ENCODE data around the gene RICTOR.
"Not testable (repeated sequence)": the region's sequence is repeated elsewhere in the genome, so short reads cannot be mapped to it uniquely, and the experiment has no call there.

The RICTOR gene

DNA sequence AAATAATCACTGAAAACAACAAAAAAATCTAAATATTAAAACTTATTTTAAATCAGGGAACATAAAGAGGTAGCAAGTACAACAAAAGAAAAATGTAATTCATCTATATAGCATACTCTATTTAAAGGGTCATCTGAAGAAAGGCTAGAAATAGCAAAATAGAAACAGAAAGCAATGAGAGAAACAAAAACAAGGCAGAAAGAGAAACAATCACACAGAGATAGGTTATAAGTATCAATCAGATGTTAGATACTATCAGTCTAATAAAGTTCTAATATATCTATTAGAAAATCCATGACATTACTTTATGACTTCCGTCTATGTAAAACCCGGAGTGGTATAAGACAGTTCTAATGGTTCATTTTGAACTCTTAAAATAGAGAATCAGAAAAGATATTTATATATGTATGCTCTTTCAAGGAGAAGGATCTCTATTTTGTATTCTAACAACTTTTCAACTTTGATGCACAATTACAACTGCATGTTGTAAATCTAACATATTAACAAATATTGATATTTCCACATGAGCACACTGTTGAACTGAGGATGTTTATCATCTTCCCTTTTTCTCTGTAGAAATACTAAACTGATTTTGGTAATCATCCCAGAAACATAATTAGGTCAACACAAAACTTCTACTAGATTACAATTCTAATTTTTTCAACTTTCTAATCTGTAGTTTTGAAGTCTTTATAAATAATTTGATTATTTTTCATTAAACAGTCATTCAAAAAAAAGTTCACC, 15.8 kb downstream of the RICTOR start:
- no peak for DNase-seq (ENCODE audit: low read depth in 2 of 2)

DNA sequence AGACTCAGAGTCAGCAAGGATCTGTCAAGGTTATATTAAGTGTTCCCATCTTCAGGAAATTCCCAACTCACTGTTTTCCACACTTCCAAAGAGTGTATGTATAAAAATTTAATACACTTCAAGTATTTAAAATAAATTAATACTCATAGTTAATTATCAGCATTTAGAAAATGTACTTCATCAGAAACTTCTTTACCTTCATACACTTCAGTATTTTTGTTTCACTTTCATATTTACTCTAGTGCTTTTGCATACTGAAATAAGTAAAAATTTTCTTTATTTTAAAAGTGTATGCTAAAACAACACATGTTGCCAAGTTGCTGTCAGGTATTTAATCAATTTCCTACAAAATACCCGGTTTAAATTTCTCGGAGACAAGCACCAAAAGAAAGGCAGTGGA, 16.5 kb downstream of the RICTOR start:
- DNase-seq (ENCODE audit: low read depth in 2 of 2): no peak

DNA sequence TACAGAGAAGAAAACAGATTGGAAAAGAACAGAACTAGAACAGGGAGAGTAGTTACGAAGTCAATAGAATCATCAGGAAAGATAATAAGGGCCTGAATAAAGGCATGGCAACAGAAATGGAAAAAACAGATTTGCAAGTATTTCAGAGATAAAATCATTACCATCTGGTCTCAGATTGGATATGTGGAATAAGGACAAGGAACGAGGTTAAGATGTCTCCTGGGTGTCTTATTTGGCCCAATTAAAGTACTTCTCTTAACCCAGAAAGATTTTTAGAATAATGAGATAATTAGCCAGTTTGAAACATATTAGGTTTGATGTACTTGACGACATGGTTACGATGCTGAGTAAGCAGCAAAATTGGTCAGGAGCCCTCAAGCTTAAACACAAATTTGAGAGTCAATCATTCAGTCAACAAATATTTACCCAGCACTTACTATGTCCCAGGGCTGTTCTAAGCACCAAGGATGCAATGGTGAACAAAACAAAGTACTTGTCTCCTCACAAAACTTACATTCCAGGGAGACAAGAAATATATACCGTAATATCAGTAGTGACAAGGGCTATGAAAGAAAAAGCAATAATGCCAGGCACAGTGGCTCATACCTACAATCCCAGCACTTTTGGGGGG, 18.3 kb downstream of the RICTOR start:
- DNase-seq (ENCODE audit: low read depth in 2 of 2): no peak

DNA sequence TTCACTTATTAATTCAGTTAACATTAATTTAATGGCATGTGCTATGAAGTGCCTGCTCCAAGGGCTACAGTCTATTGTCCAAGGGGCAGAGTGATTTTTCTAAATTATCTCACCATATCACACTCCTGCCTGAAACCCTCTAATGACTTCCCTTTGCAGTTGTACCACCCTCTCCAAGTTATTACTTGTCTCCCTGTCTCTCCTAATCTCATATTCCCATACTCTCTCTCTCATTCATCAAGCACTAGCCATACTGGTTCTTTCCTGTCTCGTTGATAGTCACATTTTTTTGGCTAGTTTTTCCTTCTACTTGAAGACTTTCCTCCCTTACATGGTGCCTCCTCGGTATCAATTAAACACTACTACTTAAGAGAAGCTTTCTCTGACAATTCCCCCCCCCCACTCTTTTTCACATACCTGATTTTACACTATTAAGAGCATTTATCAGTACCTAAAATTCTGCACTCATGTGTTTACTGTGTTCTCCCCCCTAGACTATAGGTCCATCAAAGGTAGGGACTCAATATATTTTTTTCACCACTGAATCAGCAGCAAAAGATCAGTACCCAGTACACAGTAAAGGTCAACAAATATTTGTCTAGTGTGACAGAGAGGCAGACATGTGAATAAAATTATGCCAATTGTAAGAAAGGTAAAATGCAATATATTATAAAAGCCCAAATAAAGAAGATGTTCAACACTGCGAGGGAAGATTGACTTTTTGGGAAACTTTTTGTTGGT, 19.0 kb downstream of the RICTOR start:
- no peak for DNase-seq (ENCODE audit: low read depth in 2 of 2)

DNA sequence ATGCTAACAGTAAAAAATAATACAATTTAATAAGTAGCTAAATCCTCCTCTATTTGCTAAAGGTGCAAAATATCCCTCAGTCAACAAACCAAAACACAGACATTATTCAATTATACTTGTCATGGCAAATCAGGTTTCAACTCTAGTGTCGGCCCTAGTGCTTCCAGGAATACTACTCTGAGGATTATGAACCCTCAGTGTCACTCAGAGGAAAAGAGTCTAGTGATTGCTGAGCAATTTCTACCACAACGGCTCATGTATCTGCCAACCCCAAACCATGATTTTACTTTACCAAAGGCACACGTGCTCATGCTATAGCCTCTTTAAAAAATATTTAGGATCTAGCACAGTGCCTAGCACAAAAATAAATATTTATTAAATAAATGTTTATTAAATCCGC, 21.0 kb downstream of the RICTOR start:
- DNase-seq (ENCODE audit: low read depth in 2 of 2): no peak

DNA sequence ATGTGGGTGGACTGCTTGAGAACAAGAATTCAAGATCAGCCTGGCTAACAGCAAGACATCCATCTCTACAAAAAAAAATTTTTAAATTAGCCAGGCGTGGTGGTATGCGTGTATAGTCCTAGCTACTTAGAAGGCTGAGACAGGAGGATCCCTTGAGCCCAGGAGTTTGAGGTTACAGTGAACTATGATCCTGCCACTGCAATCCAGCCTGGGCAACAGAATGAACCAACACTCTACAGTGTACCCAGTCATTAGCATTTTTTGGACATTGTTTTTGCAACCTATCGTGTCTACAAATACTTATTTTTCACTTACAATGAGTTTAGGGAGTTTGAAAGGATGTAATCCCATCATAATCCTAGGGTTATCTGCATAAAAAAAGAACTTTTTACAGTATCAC, 22.1 kb downstream of the RICTOR start:
- DNase-seq (ENCODE audit: low read depth in 2 of 2): no peak

DNA sequence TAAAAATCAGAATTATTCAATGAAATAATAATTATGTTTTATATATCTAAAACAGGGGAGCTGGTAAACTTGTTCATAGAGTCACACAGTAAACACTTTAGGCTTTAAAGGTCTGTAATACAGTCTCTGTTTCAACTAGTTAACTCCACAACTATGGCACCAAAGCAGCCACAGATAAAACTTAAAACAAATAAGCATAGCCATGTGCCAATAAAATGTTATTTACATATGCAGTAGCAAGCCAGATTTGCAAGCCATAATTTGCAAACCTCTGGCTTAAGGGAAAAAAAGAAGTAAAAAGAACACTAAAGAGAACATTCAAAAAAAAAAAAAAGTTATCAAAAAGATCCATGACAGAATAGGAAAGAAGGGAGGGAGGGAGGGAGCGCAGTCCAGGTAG, 24.9 kb downstream of the RICTOR start:
- DNase-seq (ENCODE audit: low read depth in 2 of 2): no peak

DNA sequence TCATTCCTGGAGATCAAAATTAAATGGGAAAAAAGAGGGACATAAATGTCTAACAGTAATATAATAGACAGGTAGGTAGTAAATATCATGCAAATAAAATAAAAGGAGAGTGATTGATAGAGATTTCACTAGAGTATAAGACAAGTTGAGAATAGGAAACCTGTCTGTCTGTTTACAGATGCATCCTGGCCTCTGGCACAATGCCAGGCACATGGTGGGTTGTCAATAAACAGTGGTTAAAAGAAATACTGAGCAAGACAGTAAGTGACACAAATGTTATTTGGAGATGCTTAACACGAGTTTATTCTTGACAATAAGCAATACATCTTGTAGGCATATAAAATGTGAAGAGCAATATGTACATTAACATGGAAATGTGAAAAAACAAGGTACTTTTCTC, 33.3 kb downstream of the RICTOR start:
- no peak for DNase-seq (ENCODE audit: low read depth in 2 of 2)

DNA sequence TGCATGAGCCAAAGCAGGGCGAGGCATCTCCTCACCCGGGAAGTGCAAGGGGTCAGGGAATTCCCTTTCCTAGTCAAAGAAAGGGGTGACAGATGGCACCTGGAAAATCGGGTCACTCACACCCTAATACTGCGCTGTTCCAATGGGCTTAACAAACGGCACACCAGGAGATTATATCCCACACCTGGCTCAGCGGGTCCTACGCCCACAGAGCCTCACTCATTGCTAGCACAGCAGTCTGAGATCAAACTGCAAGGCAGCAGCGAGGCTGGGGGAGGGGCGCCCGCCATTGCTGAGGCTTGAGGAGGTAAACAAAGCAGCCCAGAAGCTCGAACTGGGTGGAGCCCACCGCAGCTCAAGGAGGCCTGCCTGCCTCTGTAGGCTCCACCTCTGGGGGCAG, 39.7 kb downstream of the RICTOR start:
- not testable (repeated sequence) for DNase-seq (ENCODE audit: low read depth in 2 of 2)

DNA sequence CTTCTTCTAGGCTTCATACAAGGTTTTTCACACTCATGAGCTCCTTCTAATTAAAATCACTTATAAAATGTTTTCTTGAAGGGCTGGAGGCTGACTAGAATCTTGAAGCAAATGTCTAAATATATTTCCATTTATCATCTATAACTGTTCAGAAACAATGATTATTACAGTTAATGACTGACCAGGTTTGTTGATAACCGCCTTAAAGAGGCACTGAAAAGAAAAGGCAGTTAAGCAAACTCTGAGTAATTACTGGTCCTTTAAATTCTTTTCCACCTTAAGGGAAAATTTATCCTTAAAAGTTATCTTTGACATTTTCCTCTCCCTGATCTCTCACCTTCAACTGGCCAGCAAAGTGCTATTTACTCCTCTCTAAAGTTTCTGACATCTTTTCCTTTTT, 43.2 kb downstream of the RICTOR start:
- DNase-seq (ENCODE audit: low read depth in 2 of 2): no peak

DNA sequence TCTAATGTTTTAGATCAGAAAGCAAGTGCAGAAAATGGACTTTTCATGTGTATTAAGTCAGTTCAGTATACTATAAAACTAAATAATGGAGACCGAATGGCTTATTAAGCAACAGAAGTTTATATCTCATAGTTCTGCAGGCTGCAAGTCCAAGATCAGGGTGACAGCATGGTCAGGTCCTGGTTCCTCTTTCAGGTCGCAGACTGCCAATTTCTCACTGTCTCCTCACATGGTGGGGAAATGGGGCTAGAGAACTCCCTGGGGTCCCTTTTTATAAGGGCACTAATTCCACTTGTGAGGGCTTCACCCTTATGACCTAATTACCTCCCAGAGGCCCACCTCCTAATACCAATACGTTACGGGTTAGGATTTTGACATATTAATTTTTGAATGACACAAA, 48.7 kb downstream of the RICTOR start:
- DNase-seq (ENCODE audit: low read depth in 2 of 2): no peak

DNA sequence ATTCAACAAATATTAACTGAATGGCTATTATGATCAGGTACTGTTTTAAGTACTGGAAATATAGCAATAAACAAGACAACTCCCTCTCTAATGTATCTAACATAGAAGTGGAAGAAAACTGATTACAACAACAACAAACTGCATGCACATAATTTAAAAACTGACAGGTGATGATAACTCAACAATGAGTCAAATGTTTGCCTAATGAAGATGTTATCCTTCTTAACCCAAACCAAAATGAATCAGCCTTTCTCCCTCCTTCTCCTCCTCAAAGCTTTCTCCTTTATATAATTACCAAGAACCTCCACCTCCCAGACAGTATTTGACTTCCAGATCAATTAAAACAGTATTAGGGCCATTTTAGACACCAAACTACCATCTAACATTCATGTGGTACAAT, 49.3 kb downstream of the RICTOR start:
- no peak for DNase-seq (ENCODE audit: low read depth in 2 of 2)

DNA sequence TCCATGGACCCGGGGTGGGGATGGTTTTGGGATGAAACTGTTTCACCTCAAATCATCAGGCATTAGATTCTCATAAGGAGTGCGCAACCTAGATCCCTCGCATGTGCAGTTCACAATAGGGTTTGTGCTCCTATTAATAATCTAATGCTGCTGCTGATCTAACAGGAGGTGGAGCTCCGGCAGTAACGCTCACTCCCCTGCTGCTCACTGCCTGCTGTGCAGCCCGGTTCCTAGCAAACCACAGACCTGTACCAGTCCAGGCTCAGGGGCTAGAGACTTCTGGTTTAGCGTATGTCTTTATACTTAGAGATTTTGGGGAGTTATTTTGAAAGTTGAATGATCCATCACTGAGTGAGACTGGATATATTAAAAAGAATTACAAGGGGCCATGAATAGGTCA, 50.2 kb downstream of the RICTOR start:
- DNase-seq (ENCODE audit: low read depth in 2 of 2): no peak

DNA sequence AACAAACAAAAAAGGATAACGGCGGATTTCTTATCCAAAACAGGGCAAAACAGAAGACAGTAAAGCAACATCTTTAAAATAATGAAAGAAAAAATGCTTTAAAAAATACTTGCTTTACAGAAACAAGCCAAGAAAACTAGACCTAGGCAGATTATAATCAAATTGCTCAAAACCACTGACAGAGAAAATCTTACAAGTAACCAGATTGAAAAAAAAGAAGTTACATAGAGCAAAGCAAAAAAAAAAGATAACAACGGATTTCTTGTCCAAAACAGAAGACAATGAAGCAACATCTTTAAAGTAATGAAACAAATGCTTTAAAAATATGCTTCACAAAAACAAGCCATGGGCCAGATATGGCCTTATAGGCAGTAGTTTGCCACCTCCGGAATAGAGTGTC, 51.1 kb downstream of the RICTOR start:
- no peak for DNase-seq (ENCODE audit: low read depth in 2 of 2)

DNA sequence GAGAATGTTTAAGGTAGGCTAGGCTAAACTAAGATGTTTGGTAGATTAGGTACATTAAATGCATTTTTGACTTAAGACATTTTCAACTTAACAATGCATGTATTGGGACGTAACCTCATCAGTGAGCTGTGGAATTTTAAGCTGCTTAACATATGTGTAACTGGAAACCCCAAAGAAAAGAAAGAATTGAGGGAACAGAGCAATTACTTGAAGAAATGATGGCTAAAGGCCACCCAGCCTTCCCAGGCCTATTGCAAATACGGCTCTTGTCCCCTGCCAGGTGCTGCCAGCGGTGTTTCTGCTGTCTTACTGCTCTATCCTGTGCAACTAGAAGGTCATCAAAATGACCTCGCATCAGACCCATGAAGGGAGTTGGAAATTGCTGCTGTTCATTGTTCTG, 52.0 kb downstream of the RICTOR start:
- DNase-seq (ENCODE audit: low read depth in 2 of 2): no peak

DNA sequence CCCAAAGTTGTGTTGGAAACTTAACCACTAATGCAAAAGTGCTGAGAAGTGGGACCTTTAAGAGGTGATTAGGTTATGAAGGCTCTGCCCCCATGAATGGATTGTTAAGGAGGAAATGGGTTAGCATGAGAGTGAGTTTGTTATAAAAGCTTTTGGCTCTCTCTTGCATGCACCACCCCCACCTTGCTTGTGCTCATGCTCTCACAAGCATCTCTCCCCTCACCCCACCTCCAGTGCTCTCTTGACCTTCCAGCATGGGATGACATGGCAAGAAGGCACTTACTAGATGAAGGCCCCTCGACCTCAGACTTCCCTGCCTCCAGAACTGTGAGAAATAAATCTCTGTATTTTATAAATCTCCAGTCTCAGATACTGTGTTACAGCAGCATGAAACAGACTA, 52.8 kb downstream of the RICTOR start:
- DNase-seq (ENCODE audit: low read depth in 2 of 2): no peak

DNA sequence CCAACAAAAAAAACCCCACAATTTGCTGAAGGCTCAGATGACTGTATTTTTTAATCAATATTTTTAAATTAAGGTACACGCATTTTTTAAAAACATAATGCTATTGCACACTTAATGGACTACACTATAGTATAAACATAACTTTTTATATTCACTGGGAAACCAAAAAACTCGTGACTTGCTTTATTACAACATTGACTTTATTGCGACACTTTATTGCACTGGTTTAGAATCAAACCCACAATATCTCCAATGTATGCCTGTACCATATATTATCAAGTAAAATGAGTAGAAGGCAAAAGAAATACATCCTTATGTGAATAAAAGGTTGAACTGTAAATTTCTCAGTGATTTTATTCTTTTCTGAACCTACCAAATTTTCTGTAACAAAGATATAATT, 53.7 kb downstream of the RICTOR start:
- no peak for DNase-seq (ENCODE audit: low read depth in 2 of 2)

DNA sequence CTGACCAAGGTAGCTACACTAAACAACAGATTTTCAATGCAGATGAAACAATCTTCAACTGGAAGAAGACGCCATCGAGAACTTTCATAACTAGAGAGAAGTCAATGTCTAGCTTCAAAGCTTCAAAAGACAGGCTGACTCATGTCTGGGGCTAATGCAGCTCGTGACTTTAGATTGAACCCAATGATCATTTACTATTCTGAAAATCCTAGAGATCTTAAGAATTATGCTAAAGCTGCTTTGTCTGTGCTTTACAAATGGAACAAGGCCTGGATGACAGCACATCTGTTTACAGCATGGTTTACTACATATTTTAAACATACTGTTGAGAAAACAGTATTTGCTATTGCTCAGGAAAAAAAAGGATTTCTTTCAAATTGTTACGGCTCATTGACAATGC, 54.9 kb downstream of the RICTOR start:
- no peak for DNase-seq (ENCODE audit: low read depth in 2 of 2)

DNA sequence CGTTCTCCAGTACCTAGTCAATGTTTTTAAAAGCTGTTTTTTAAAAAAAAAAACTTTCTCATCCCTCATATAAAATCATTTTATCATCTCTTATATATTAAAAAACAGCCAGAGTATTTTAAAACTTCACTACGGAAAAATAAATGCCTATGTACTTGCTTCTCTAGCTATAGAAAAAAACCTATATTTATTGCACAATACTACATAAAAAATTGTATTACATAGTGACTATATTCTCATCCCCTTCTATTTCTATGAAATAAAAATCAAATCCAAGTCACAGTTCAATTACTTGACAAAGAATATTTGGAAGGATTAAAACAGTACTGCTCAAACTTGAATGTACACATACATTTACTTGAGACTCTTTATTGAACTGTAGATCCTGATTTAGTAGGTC, 56.7 kb downstream of the RICTOR start:
- DNase-seq (ENCODE audit: low read depth in 2 of 2): no peak

DNA sequence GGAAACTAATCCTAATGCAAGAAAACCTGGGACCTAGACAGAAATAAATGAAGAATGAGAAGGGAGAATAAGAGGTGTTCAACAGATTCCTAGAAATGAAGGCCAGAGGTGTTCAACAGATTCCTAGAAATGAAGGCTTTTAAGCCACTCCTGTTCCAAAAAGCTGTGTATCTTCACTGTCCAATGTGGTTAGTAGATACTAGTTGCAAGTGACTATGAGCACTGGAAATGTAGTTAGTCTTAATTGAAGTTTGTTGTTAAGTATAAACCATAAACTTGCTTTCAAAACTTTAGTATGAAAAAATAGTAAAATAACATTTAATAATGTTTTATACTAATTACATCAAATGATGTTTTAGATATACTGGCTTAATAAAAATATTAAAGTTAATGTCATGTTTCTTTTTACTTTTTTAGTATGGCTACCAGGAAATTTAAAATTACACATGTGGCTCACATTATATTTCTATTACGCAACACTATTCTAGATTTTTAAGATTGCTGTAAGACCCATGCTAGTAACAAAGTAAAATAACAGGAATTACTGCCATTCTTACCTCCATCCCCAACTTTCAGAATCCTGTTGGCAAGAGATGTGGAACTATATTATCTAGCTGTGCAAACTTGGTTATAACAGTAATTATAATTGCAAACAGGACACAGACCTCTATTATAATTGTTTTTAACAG, 57.5 kb downstream of the RICTOR start:
- DNase-seq (ENCODE audit: low read depth in 2 of 2): no peak

DNA sequence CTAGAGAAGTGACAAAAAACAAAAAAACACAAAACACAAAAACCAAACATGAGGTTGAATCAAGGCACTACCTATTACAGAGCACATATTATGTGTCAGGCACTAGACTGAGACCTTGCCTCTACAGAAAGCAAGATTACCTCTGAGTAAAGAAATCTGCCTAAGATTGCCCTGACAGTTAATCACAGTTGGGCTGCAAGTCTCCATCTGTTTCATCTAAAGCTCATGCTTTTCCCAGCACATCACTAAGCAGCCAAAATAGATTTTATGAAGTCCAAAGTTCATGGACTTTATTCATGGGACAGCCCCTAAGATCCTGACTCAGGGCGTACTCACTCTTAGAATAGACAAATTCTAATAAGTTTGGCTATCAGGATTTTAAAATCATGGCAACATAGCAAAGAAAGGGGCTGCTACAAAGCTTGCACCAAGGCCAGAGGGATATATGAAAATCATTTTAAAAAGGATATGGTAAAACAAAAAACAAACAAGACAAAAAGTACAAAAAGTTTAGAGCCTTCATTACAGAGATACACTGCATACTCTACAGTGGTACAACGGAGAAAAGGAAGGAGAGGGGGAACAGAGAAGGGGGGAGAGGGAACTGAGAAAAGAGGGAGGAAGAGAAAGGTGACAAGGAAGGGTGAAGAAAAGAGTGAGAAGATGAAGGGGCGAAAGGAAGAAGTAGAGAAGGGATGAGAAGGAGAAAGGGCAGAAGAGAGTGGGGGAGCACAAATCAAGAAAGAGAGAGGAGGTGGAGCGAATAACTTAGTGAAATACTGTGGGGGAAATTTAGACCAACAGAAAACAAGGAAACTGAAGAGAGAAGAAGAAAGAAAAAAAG, 58.2 kb downstream of the RICTOR start:
- DNase-seq (ENCODE audit: low read depth in 2 of 2): no peak

DNA sequence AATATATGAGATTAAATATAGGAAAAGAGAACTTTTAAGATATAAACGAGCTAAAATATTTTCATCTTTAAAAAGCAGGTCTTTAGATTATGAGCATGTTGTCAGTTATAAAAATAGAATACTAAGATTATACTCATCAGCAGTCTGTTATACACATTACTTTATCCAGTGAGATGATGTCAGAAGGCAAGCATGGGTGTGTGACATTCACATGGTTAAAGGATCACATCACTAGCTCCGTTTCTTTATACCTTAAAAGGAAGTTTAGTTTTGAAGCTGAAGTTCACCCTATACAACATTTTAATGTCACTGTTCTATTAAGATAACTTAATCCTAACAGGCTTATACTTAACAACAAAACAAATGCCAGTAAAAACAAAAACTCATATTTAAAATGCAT, 59.6 kb downstream of the RICTOR start:
- DNase-seq (ENCODE audit: low read depth in 2 of 2): no peak

Measured in stimulated activated CD4-positive, alpha-beta T cell treated with anti-CD3 and anti-CD28 coated beads, Interleukin-1b, Interleukin-23, amount 100 ng/mL, for 4 hours (primary cell).